GM19468 (cell line): ENCODE results near the gene HSD17B2.

Experiments
- ATAC-seq: cut with Tn5 transposase; IDR thresholded peaks from one replicate; pipeline ENCODE4 v1.9.1; 2021; ENCODE audit warnings: mild to moderate bottlenecking, moderate library complexity, moderate number of reproducible peaks; ENCODE audit not compliant: unreplicated experiment; ENCODE audit errors: extremely low read depth

HSD17B2 gene

GRCh38 chr16:82046941-82047340 is 11.9 kb downstream of the HSD17B2 start:
- ATAC-seq, result no peak

- no peak for ATAC-seq
These were observed 12.3 kb downstream of the HSD17B2 start for GRCh38 chr16:82047374-82047773.

- ATAC-seq, result no peak
These were observed 12.7 kb downstream of the HSD17B2 start for GRCh38 chr16:82047787-82048186.

- ATAC-seq, result no peak
These were observed 14.4 kb downstream of the HSD17B2 start for GRCh38 chr16:82049484-82049883.

- no peak for ATAC-seq
These were observed 15.5 kb downstream of the HSD17B2 start for GRCh38 chr16:82050506-82050905.

GRCh38 chr16:82050909-82051357 is 15.9 kb downstream of the HSD17B2 start:
- no peak for ATAC-seq

GRCh38 chr16:82051656-82052055 is 16.6 kb downstream of the HSD17B2 start:
- ATAC-seq, result no peak

- ATAC-seq, result no peak
These were observed 20.1 kb downstream of the HSD17B2 start for GRCh38 chr16:82055117-82055516.

GRCh38 chr16:82055728-82056549 is 20.9 kb downstream of the HSD17B2 start:
- ATAC-seq, result no peak

- no peak for ATAC-seq
These were observed 21.5 kb downstream of the HSD17B2 start for GRCh38 chr16:82056550-82056896.

- no peak for ATAC-seq
These were observed 24.3 kb downstream of the HSD17B2 start for GRCh38 chr16:82059161-82059982.

- ATAC-seq, result no peak
These were observed 24.9 kb downstream of the HSD17B2 start for GRCh38 chr16:82059983-82060421.

- ATAC-seq, result no peak
These were observed 26.9 kb downstream of the HSD17B2 start for GRCh38 chr16:82061861-82062525.

GRCh38 chr16:82062645-82063058 is 27.6 kb downstream of the HSD17B2 start:
- no peak for ATAC-seq

GRCh38 chr16:82063456-82064082 is 28.5 kb downstream of the HSD17B2 start:
- ATAC-seq, result no peak

- ATAC-seq, result no peak
These were observed 32.2 kb downstream of the HSD17B2 start for GRCh38 chr16:82067042-82067803.

GRCh38 chr16:82067804-82068325 is 32.8 kb downstream of the HSD17B2 start:
- no peak for ATAC-seq

GRCh38 chr16:82070656-82071369 is 35.8 kb downstream of the HSD17B2 start:
- ATAC-seq, result no peak

GRCh38 chr16:82071421-82071820 is 36.4 kb downstream of the HSD17B2 start:
- ATAC-seq, result no peak
